Left ventricle myocardium inferior (tissue), 1 donor: ENCODE results near the gene BFSP2. TPM values are rescaled to one million over a fixed set of nuclear protein-coding genes. Genes with fewer than 3 reads are reported as not detected.

Experiments
- DNase-seq: peaks from one replicate; pipeline ENCODE4 v3.0.0-alpha.2; 2020
- H3K27ac ChIP-seq: fragments of 200-600 bp; replicated peaks from 2 replicates; pipeline ENCODE4 v1.8.0; 2021
- H3K27me3 ChIP-seq: fragments of 200-600 bp; 2 replicates; pipeline ENCODE4 v1.8.0; 2021; ENCODE audit warnings: low read depth
- H3K36me3 ChIP-seq: fragments of 200-600 bp; 2 replicates; pipeline ENCODE4 v1.8.0; 2021
- H3K4me1 ChIP-seq: fragments of 200-600 bp; 2 replicates; pipeline ENCODE4 v1.8.0; 2021
- H3K4me3 ChIP-seq: fragments of 200-600 bp; 2 replicates; pipeline ENCODE4 v1.8.0; 2021; ENCODE audit warnings: mild to moderate bottlenecking, moderate library complexity
- H3K9me3 ChIP-seq: fragments of 200-600 bp; replicated peaks from 2 replicates; pipeline ENCODE4 v1.8.0; 2021
- intact Hi-C: fragments of 100-400 bp; cut with micrococcal nuclease; formaldehyde crosslinking; loops from one replicate; pipeline ENCODE4 v1.11.0; 2022
- total RNA-seq: library from RNA; stranded (reverse); fragmentation: NEBNext Ultra II Directional; extraction: Animal tissue kit (Norgen Biotek cat#: 25700); gene quantifications from one replicate; pipeline ENCODE4 v1.2.1, GENCODE V29; 2021
- TF ChIP-seq, protein P1 (sequence below): fragments of 200-600 bp; IDR thresholded peaks from 2 replicates; pipeline ENCODE4 v1.8.0; 2021; ENCODE audit warnings: antibody characterized with exemption, mild to moderate bottlenecking, borderline replicate concordance
- donor health status: DM: no; HTN: yes; CAD: no; lungs with severe emphysema.

BFSP2 gene
- total RNA-seq, 1 donor from 2014 or later: not detected

- Histone ChIP-seq H3K27ac (no peak overlapping the region), H3K27me3 (peaks cover 43% of the 10 kb centered on the region), H3K4me1 (no peaks in the 10 kb centered on the region), H3K9me3 (no peaks in the 10 kb centered on the region), H3K4me3 (no peak overlapping the region), H3K36me3 (no peaks in the 10 kb centered on the region)
- intact Hi-C loops: no loop called here
- TF ChIP-seq, protein P1, sequence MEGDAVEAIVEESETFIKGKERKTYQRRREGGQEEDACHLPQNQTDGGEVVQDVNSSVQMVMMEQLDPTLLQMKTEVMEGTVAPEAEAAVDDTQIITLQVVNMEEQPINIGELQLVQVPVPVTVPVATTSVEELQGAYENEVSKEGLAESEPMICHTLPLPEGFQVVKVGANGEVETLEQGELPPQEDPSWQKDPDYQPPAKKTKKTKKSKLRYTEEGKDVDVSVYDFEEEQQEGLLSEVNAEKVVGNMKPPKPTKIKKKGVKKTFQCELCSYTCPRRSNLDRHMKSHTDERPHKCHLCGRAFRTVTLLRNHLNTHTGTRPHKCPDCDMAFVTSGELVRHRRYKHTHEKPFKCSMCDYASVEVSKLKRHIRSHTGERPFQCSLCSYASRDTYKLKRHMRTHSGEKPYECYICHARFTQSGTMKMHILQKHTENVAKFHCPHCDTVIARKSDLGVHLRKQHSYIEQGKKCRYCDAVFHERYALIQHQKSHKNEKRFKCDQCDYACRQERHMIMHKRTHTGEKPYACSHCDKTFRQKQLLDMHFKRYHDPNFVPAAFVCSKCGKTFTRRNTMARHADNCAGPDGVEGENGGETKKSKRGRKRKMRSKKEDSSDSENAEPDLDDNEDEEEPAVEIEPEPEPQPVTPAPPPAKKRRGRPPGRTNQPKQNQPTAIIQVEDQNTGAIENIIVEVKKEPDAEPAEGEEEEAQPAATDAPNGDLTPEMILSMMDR: no peak
- DNase-seq: no peak
These were observed 28.7 kb downstream of the BFSP2 start for GRCh38 chr3:133428552-133428951.

DNA sequence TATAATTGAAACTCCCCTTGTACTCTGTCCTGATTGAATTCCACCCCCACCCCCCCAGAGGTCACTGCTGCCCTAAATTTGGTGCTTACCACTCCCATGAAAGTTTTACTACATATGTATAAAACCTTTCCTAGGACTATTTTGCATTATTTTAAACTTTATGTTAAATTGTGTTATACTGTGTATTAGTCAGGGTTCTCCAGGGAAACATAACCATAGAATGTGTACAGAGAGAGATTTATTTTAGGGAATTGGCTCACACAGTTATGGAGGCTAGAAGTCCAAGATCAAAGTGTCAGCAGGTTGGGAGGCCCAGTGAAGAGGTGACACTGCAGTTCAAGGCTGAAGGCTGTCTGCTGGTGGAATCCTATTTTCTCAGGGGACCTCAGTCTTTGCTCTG lies 29.2 kb downstream of the BFSP2 start:
- TF ChIP-seq, protein P1: no peak
- intact Hi-C loops: no loop called here

DNA sequence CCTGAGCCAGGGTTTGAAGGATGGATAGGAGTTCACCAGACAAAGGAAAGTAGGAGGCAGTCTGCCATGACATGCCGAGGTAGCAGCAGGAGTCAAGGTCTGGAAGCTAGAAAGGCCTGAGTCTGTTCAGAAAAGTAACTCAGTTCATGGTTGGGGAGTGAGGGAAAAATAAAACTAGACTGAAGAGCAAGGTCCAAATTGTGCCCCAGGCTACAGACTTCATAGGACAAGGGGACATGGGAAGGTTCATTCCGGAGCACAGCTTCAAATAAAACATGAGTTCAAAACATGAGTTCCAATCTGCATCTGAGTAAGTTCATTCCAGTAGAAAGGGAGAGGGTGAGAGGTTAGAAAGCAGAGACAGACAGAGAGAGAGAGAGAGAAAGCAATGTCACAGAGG lies 39.7 kb downstream of the BFSP2 start:
- H3K27me3 ChIP-seq: no peaks in the 10 kb centered on the region
- H3K4me1 ChIP-seq: peaks cover 3% of the 10 kb centered on the region
- TF ChIP-seq, protein P1: no peak
- no peaks in the 10 kb centered on the region for H3K36me3 ChIP-seq
- no peak overlapping the region for H3K4me3 ChIP-seq
- DNase-seq: no peak
- H3K9me3 ChIP-seq: no peaks in the 10 kb centered on the region
- no peak overlapping the region for H3K27ac ChIP-seq
- intact Hi-C loops: no loop called here

More for the DNA sequence above, 29.2 kb downstream of the BFSP2 start:
- DNase-seq: no peak
- Histone ChIP-seq H3K27me3 (peaks cover 38% of the 10 kb centered on the region), H3K9me3 (no peaks in the 10 kb centered on the region), H3K4me1 (no peaks in the 10 kb centered on the region), H3K4me3 (no peak overlapping the region), H3K27ac (no peak overlapping the region), H3K36me3 (no peaks in the 10 kb centered on the region)

GRCh38 chr3:133440652-133441051 lies 40.8 kb downstream of the BFSP2 start:
- Histone ChIP-seq H3K9me3 (no peaks in the 10 kb centered on the region), H3K36me3 (no peaks in the 10 kb centered on the region), H3K4me3 (no peak overlapping the region), H3K27me3 (no peaks in the 10 kb centered on the region), H3K27ac (no peak overlapping the region), H3K4me1 (peaks cover 3% of the 10 kb centered on the region)
- intact Hi-C loops: no loop called here
- DNase-seq: no peak
- TF ChIP-seq, protein P1: no peak

DNA sequence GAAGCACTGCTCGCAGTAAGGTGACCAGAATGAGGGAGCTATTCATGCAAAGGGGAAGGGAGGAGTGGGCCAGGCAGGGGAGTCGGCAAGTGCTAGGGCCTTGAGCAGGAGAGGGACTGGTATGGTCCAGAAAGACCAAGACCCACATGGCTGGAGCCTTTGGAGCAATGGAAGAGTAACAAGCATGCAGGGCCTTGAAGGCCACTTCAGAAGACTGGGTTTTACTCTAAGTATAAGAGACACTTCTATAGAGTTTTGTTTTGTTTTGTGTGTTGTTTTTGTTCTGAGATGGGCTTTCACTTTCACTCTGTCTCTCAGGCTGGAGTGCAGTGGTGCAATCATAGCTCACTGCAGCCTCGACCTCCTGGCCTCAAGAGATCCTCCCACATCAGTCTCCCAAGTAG lies 42.0 kb downstream of the BFSP2 start:
- no peaks in the 10 kb centered on the region for H3K9me3 ChIP-seq
- TF ChIP-seq, protein P1: no peak
- DNase-seq: no peak
- no peaks in the 10 kb centered on the region for H3K36me3 ChIP-seq
- H3K4me1 ChIP-seq: peaks cover 3% of the 10 kb centered on the region
- intact Hi-C loops: no loop called here
- no peaks in the 10 kb centered on the region for H3K27me3 ChIP-seq
- H3K27ac ChIP-seq: no peak overlapping the region
- no peak overlapping the region for H3K4me3 ChIP-seq

- DNase-seq: no peak
- Histone ChIP-seq H3K4me3 (no peak overlapping the region), H3K36me3 (no peaks in the 10 kb centered on the region), H3K9me3 (no peaks in the 10 kb centered on the region), H3K27me3 (no peaks in the 10 kb centered on the region), H3K4me1 (peaks cover 3% of the 10 kb centered on the region), H3K27ac (no peak overlapping the region)
- TF ChIP-seq, protein P1: no peak
- intact Hi-C loops: no loop called here
These were observed 42.7 kb downstream of the BFSP2 start for GRCh38 chr3:133442518-133442917.
